ENCODE measurements around the gene CHMP1A.

The CHMP1A gene

GRCh38 chr16:89605186-89605970 is 52.1 kb downstream of the CHMP1A start:
- no peak for DNase-seq (ENCODE audit: low read depth in 2 of 2)

GRCh38 chr16:89604764-89605163 is 52.7 kb downstream of the CHMP1A start:
- DNase-seq (ENCODE audit: low read depth in 2 of 2), result no peak

- DNase-seq (ENCODE audit: low read depth in 2 of 2), result no peak
Measured at GRCh38 chr16:89602952-89603590, 54.4 kb downstream of the CHMP1A start.

GRCh38 chr16:89602273-89602951 is 55.1 kb downstream of the CHMP1A start:
- peak; percentile 65 to 76 for DNase-seq (ENCODE audit: low read depth in 2 of 2)

DNA sequence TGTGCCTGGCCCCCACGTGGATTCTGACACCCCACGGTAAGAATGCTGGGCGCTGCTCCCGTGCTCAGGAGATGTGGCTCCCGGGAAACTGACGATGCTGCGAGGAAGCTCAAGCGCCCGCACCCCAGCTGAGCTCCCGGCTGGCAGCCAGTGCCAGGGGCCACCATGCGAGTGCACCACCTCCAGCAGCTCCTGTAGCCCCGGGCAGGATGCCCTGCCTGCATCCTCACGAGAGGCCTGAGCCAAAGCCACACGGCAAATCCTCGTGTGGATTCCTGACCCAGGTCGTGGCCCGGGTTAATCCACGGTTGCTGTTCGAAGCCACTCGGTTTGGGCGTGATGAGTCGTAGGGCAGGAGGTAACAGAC is 55.6 kb downstream of the CHMP1A start:
- DNase-seq (ENCODE audit: low read depth in 2 of 2), result no peak

DNA sequence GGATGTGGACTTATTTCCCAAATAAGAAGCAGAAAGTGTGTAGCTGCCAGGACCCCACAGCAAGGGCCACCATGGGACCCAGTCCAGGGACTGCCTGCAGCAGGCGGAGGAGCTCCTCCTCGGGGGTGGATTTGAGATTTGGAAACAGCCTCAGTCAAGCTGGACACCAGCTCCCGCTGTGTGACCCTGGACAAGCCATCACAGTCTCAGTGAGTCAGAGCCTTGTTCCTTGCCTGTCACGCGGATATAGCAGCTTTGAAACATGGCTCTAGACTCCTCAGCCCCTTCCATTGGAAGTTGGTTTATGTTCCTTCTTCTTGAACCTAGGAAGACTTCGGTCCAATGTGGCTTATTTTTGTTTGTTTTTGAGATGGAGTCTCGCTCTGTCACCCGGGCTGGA is 56.6 kb downstream of the CHMP1A start:
- DNase-seq (ENCODE audit: low read depth in 2 of 2), result no peak

DNA sequence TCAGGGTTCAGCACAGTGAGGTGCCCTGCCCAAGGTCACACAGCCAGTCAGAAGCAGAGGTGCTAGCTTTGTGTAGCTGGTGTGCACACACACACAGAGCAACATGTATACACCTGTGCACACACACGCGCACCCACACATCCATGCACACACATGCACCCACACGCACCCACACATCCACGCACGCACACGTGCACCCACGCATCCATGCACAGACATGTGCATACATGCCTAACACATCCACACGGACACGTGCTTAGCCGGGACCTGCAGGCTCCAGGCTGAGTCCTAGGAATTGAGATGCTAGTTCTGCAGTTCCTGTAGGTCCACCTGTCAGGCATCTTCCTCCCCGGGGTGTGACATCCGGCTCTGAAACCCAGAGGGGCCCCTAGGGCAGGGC is 57.1 kb downstream of the CHMP1A start:
- DNase-seq (ENCODE audit: low read depth in 2 of 2), result no peak

DNA sequence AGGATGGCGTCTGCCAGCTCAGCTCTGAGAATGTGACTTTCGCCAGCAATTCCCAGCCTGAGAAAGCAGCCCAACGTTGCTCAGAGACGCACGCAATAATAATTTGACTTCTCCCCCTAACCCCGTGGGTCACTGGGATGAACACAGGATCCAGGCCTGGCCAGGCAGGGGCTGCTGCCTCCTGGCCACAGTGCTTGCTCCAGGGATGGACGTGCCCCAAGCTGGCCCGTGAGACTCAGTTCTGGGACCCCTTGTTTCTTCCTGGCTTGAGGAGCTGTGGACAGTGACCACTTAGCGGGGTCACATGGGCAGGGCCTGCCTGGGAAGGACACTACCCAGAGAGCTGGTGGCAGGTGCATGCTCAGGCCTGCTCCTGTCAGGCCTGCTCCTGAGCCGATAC is 57.6 kb downstream of the CHMP1A start:
- DNase-seq (ENCODE audit: low read depth in 2 of 2), result no peak

GRCh38 chr16:89599451-89599858 is 58.1 kb downstream of the CHMP1A start:
- DNase-seq (ENCODE audit: low read depth in 2 of 2), result peak in 1 of 2 donors; percentile 27

GRCh38 chr16:89598199-89598598 is 59.3 kb downstream of the CHMP1A start:
- no peak for DNase-seq (ENCODE audit: low read depth in 2 of 2)

- no peak for DNase-seq (ENCODE audit: low read depth in 2 of 2)
Measured at GRCh38 chr16:89596957-89597649, 60.4 kb downstream of the CHMP1A start.

DNA sequence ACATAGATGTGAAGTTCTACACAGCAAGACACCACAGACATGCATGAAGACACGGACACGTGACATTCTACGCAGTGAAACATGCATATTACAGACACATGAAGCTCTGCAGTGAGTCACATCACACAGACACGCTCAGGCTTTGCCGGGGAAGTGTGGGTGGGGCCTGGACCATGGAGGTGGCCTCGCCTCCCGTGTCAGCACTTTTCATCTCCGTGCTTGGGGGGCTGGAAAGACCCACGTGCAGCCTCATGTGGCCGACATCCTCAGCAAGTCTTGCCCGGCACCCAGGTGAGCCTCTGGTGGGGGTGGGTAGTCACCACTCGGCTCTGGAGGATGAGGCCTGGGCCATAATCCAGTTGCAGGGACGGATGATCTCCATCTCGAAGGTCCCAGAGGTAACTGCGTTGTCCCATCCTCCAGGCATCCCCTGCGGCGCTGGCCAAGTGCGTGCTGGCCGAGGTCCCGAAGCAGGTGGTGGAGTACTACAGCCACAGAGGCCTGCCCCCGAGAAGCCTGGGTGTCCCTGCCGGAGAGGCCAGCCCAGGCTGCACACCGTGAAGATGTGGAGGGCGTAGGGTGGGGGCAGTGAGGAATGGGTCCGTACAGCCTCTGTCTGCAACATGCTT is 61.3 kb downstream of the CHMP1A start:
- DNase-seq (ENCODE audit: low read depth in 2 of 2), result no peak

GRCh38 chr16:89595330-89596060 is 62.0 kb downstream of the CHMP1A start:
- DNase-seq (ENCODE audit: low read depth in 2 of 2), result no peak

All from stimulated activated CD8-positive, alpha-beta memory T cell treated with anti-CD3 and anti-CD28 coated beads, Interleukin-7, amount 100 ng/mL, for 4 hours (primary cell).